NB4 (cell line): ENCODE measurements around the gene SLC29A3.

Experiments
- DNase-seq: peaks from one replicate; pipeline ENCODE4 v3.0.0; 2010; ENCODE audit warnings: low read depth
- H3K4me3 ChIP-seq: one replicate; pipeline ENCODE4 v1.5.1; 2011; ENCODE audit warnings: mild to moderate bottlenecking, low read depth, low read length, moderate library complexity
- CTCF ChIP-seq: IDR thresholded peaks from one replicate; pipeline ENCODE4 v1.5.1; 2012; ENCODE audit warnings: low read depth, low read length
- MAX ChIP-seq: IDR thresholded peaks from 2 replicates; pipeline ENCODE4 v1.6.1; 2011; ENCODE audit warnings: low read depth, low read length
- MYC ChIP-seq: IDR thresholded peaks from 2 replicates; pipeline ENCODE4 v1.6.1; 2011; ENCODE audit warnings: low read depth, low read length
- POLR2A ChIP-seq: IDR thresholded peaks from 2 replicates; pipeline ENCODE4 v1.6.1; 2011; ENCODE audit warnings: mild to moderate bottlenecking; ENCODE audit not compliant: insufficient read length; ENCODE audit errors: extremely low read depth

Gene SLC29A3

GRCh38 chr10:71363936-71364335 lies 44.9 kb downstream of the SLC29A3 start:
- no peak for DNase-seq
- TF ChIP-seq MAX (no peak), MYC (no peak), CTCF (no peak), POLR2A (no peak)
- H3K4me3 ChIP-seq = peak overlapping the region; percentile 11

- TF ChIP-seq MYC (no peak), CTCF (no peak), MAX (no peak), POLR2A (no peak)
- H3K4me3 ChIP-seq = no peak overlapping the region
- DNase-seq = no peak
Measured at GRCh38 chr10:71365366-71365765, 46.3 kb downstream of the SLC29A3 start.

GRCh38 chr10:71366690-71367089 lies 47.6 kb downstream of the SLC29A3 start:
- no peak overlapping the region for H3K4me3 ChIP-seq
- no peak for TF ChIP-seq MYC
- TF ChIP-seq MAX = no peak
- no peak for TF ChIP-seq POLR2A
- DNase-seq = no peak

GRCh38 chr10:71367271-71367670 lies 48.2 kb downstream of the SLC29A3 start:
- DNase-seq = peak; percentile 79
- H3K4me3 ChIP-seq = no peak overlapping the region
- TF ChIP-seq MYC (no peak), POLR2A (no peak), CTCF (no peak)

- no peak for TF ChIP-seq MYC
- no peak for TF ChIP-seq POLR2A
- H3K4me3 ChIP-seq = no peak overlapping the region
- no peak for DNase-seq
Measured at GRCh38 chr10:71368176-71368575, 49.1 kb downstream of the SLC29A3 start.

- TF ChIP-seq MYC (no peak), CTCF (no peak), POLR2A (no peak), MAX (no peak)
- H3K4me3 ChIP-seq = no peak overlapping the region
- DNase-seq = no peak
Measured at GRCh38 chr10:71368643-71369042, 49.6 kb downstream of the SLC29A3 start.

GRCh38 chr10:71369602-71370001 lies 50.5 kb downstream of the SLC29A3 start:
- no peak for TF ChIP-seq CTCF
- no peak for TF ChIP-seq POLR2A
- TF ChIP-seq MAX = no peak
- no peak for TF ChIP-seq MYC
- no peak overlapping the region for H3K4me3 ChIP-seq
- no peak for DNase-seq
